Measurements from ENCODE around the gene CASP9.
"Not testable (repeated sequence)": the region's sequence is repeated elsewhere in the genome, so short reads cannot be mapped to it uniquely, and the experiment has no call there.

Gene CASP9

DNA sequence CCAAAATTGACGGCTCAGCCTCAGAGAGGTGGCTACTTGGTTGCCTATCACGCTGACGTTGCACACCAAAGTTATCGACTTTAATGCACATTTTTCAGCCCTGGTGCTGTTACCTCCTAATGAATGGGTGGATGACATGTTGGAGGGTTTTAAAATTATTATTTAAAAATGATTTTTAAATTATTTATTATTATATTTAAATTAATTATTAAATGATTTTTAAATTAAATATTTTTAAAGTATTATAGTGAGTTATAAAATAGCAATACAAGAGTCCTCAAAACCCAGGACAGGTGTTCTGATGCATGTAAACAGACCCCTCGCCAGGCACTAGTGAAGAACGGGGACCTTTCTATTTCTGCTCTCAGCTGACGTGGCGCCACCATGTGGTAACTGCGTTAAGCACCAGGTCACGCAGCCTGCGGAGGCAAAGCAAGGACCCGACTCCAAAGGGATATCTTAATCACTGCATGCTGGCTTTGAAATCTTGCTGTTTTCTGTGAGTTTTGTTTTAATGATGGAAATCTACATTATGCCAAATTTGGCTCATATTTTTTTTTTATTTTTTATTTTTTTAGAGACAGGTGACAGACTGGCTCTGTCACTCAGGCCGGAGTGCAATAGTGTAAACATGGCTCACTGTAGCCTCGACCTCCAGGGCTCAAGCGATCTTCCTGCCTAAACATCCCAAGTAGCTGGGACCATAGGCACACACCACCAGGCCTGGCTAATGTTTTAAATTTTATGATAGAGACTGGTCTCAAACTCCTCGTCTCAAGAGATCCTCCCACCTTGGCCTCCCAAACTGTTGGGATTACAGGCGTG, 22.6 kb downstream of the CASP9 start:
- TF ChIP-seq, protein P1, sequence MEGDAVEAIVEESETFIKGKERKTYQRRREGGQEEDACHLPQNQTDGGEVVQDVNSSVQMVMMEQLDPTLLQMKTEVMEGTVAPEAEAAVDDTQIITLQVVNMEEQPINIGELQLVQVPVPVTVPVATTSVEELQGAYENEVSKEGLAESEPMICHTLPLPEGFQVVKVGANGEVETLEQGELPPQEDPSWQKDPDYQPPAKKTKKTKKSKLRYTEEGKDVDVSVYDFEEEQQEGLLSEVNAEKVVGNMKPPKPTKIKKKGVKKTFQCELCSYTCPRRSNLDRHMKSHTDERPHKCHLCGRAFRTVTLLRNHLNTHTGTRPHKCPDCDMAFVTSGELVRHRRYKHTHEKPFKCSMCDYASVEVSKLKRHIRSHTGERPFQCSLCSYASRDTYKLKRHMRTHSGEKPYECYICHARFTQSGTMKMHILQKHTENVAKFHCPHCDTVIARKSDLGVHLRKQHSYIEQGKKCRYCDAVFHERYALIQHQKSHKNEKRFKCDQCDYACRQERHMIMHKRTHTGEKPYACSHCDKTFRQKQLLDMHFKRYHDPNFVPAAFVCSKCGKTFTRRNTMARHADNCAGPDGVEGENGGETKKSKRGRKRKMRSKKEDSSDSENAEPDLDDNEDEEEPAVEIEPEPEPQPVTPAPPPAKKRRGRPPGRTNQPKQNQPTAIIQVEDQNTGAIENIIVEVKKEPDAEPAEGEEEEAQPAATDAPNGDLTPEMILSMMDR (IDR thresholded peaks at IDR 0.05; ENCODE audit: insufficient read depth, low read depth, low read length, missing control alignments) = peak; percentile 80
- DNase-seq (ENCODE audit: low read depth) = peak; percentile 67
- no peak overlapping the region for H3K4me3 ChIP-seq (ENCODE audit: low read depth, low read length)

GRCh38 chr1:15500184-15501178, 23.5 kb downstream of the CASP9 start:
- TF ChIP-seq, protein P1 (IDR thresholded peaks at IDR 0.05; ENCODE audit: insufficient read depth, low read depth, low read length, missing control alignments) = no peak
- no peak for DNase-seq (ENCODE audit: low read depth)
- no peak overlapping the region for H3K4me3 ChIP-seq (ENCODE audit: low read depth, low read length)

- no peak overlapping the region for H3K4me3 ChIP-seq (ENCODE audit: low read depth, low read length)
- no peak for DNase-seq (ENCODE audit: low read depth)
- TF ChIP-seq, protein P1 (IDR thresholded peaks at IDR 0.05; ENCODE audit: insufficient read depth, low read depth, low read length, missing control alignments) = no peak
These were observed 30.1 kb downstream of the CASP9 start for GRCh38 chr1:15493869-15494390.

- H3K4me3 ChIP-seq (ENCODE audit: low read depth, low read length) = no peak overlapping the region
- DNase-seq (ENCODE audit: low read depth) = no peak
- TF ChIP-seq, protein P1 (IDR thresholded peaks at IDR 0.05; ENCODE audit: insufficient read depth, low read depth, low read length, missing control alignments) = no peak
These were observed 31.4 kb downstream of the CASP9 start for GRCh38 chr1:15492596-15492995.

DNA sequence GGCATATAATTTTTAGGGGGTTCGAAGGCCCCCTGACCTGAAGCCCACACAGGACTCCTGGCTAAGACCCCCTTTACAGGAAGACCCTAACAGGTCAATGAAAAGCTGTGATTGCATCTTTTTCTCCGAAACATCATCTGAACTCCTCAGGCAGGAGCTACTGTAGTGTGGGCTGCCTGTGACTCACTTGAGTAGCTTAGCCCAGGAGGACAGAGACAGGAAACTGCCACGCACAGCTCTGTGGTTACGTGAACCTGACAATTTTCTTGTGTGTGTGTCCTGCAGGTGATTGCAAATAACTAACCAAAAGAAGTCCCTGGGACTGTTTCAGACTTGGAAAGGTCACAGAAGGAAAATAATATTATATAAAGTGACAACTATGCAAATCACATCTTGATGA, 33.0 kb downstream of the CASP9 start:
- not testable (repeated sequence) for DNase-seq (ENCODE audit: low read depth); H3K4me3 ChIP-seq (ENCODE audit: low read depth, low read length)

DNA sequence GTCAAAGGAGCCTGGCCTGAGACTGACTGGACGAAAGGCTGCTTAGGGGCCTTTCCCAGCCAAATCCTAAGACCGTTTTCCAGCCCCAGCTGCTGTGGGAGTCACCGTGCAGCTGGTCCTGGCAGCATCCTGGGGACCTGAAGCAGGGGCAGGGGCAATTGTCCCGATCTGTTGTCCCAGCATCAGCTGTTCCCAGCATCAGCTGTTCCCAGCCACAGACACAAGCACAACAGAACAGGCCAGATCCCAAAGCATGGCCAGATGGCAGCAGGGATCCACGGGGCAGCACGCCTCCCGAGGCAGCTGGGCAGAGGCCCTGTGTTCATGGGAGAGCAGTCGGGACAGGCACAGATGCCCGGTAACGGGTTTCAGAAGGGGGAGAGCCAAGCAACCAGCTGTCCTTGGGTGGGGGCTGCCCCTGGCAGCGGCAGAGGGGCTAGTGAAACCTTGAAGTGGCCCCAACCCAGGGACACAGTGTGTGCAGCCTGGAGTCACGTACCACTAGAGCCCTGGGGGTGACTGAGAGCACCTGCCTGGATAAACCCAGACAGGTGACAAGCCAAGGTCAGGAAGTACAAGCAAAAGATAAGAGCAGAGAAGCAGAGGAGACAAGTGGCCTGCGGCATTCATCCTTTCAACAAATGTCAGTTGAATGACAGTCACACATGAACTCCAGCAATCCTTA, 34.8 kb downstream of the CASP9 start:
- no peak for DNase-seq (ENCODE audit: low read depth)
- no peak overlapping the region for H3K4me3 ChIP-seq (ENCODE audit: low read depth, low read length)
- TF ChIP-seq, protein P1 (IDR thresholded peaks at IDR 0.05; ENCODE audit: insufficient read depth, low read depth, low read length, missing control alignments) = no peak

Data from GM12865 (cell line).